Stimulated activated effector memory CD8-positive, alpha-beta T cell treated with anti-CD3 and anti-CD28 coated beads, Interleukin-12 subunit alpha, Interleukin-12 subunit beta, amount 100 ng/mL, for 72 hours (primary cell): Measurements from ENCODE around the gene FBXO15.

ENCODE experiments used
- ATAC-seq: fragments of 150-1000 bp; cut with Tn5 transposase; 2 replicates; pipeline ENCODE4 v1.10.0; 2021
- DNase-seq, 2 donors: peaks; one replicate each; pipeline ENCODE4 v3.0.0; 2021 to 2022; ENCODE audit warnings: low spot score in 2 of 2
- H3K27ac Mint-ChIP-seq: one replicate; pipeline ENCODE4 v1.8.0; 2022; ENCODE audit warnings: mild to moderate bottlenecking, mixed read lengths
- H3K36me3 Mint-ChIP-seq: one replicate; pipeline ENCODE4 v1.8.0; 2022; ENCODE audit warnings: mild to moderate bottlenecking, mixed read lengths
- H3K4me1 Mint-ChIP-seq: one replicate; pipeline ENCODE4 v1.8.0; 2022; ENCODE audit warnings: mixed read lengths
- H3K4me3 Mint-ChIP-seq: one replicate; pipeline ENCODE4 v1.8.0; 2022; ENCODE audit warnings: mild to moderate bottlenecking, mixed read lengths
- H3K9me3 Mint-ChIP-seq: one replicate; pipeline ENCODE4 v1.8.0; 2022; ENCODE audit warnings: mixed read lengths

FBXO15 gene

GRCh38 chr18:74108460-74108859 is 39.2 kb downstream of the FBXO15 start:
- ATAC-seq = no peak
- H3K27ac Mint-ChIP-seq = no peak overlapping the region
- H3K4me3 Mint-ChIP-seq = no peak overlapping the region
- no peaks in the 10 kb centered on the region for H3K4me1 Mint-ChIP-seq
- no peak for DNase-seq
- H3K36me3 Mint-ChIP-seq = no peaks in the 10 kb centered on the region
- H3K9me3 Mint-ChIP-seq = peaks cover 8% of the 10 kb centered on the region

GRCh38 chr18:74097803-74098202 is 49.8 kb downstream of the FBXO15 start:
- no peak for DNase-seq
- H3K9me3 Mint-ChIP-seq = peaks cover 6% of the 10 kb centered on the region
- no peaks in the 10 kb centered on the region for H3K4me1 Mint-ChIP-seq
- no peak overlapping the region for H3K4me3 Mint-ChIP-seq
- ATAC-seq = no peak
- no peak overlapping the region for H3K27ac Mint-ChIP-seq
- H3K36me3 Mint-ChIP-seq = no peaks in the 10 kb centered on the region

GRCh38 chr18:74092922-74093321 is 54.7 kb downstream of the FBXO15 start:
- DNase-seq (no peak), ATAC-seq (no peak)
- Mint-ChIP-seq H3K9me3 (peaks cover 15% of the 10 kb centered on the region), H3K27ac (no peak overlapping the region), H3K36me3 (no peaks in the 10 kb centered on the region), H3K4me1 (no peaks in the 10 kb centered on the region), H3K4me3 (no peak overlapping the region)

- Mint-ChIP-seq H3K4me3 (no peak overlapping the region), H3K9me3 (peaks cover 5% of the 10 kb centered on the region), H3K36me3 (peaks cover 6% of the 10 kb centered on the region), H3K4me1 (peaks cover 15% of the 10 kb centered on the region), H3K27ac (no peak overlapping the region)
- DNase-seq (no peak), ATAC-seq (no peak)
These were observed 63.3 kb downstream of the FBXO15 start for GRCh38 chr18:74084184-74084855.

GRCh38 chr18:74083557-74083952 is 64.1 kb downstream of the FBXO15 start:
- Mint-ChIP-seq H3K4me1 (peaks cover 15% of the 10 kb centered on the region), H3K36me3 (peaks cover 6% of the 10 kb centered on the region), H3K9me3 (no peaks in the 10 kb centered on the region), H3K4me3 (peak overlapping the region; percentile 27), H3K27ac (no peak overlapping the region)
- ATAC-seq = no peak
- no peak for DNase-seq

GRCh38 chr18:74082742-74083556 is 64.7 kb downstream of the FBXO15 start:
- DNase-seq (no peak), ATAC-seq (peak; percentile 54)
- H3K9me3 Mint-ChIP-seq = no peaks in the 10 kb centered on the region
- peaks cover 15% of the 10 kb centered on the region for H3K4me1 Mint-ChIP-seq
- H3K4me3 Mint-ChIP-seq = peak overlapping the region; percentile 27
- peaks cover 6% of the 10 kb centered on the region for H3K36me3 Mint-ChIP-seq
- H3K27ac Mint-ChIP-seq = peak overlapping the region; percentile 46

- H3K4me1 Mint-ChIP-seq = peaks cover 15% of the 10 kb centered on the region
- peak overlapping the region; percentile 46 for H3K27ac Mint-ChIP-seq
- peak; percentile 91 for ATAC-seq
- H3K36me3 Mint-ChIP-seq = peaks cover 6% of the 10 kb centered on the region
- no peaks in the 10 kb centered on the region for H3K9me3 Mint-ChIP-seq
- peak in 1 of 2 donors; percentile 56 for DNase-seq
- H3K4me3 Mint-ChIP-seq = peak overlapping the region; percentile 27
These were observed 65.5 kb downstream of the FBXO15 start for GRCh38 chr18:74081966-74082741.

GRCh38 chr18:74078257-74078656 is 69.4 kb downstream of the FBXO15 start:
- peaks cover 6% of the 10 kb centered on the region for H3K36me3 Mint-ChIP-seq
- no peak for DNase-seq
- no peak overlapping the region for H3K4me3 Mint-ChIP-seq
- no peaks in the 10 kb centered on the region for H3K9me3 Mint-ChIP-seq
- peaks cover 14% of the 10 kb centered on the region for H3K4me1 Mint-ChIP-seq
- H3K27ac Mint-ChIP-seq = no peak overlapping the region
- no peak for ATAC-seq

GRCh38 chr18:74074668-74075564 is 72.7 kb downstream of the FBXO15 start:
- no peak for DNase-seq
- Mint-ChIP-seq H3K36me3 (no peaks in the 10 kb centered on the region), H3K4me3 (no peak overlapping the region)

GRCh38 chr18:74073957-74074667 is 73.5 kb downstream of the FBXO15 start:
- Mint-ChIP-seq H3K27ac (no peak overlapping the region), H3K4me3 (no peak overlapping the region), H3K9me3 (no peaks in the 10 kb centered on the region), H3K4me1 (no peaks in the 10 kb centered on the region), H3K36me3 (no peaks in the 10 kb centered on the region)
- ATAC-seq = no peak
- no peak for DNase-seq

More at GRCh38 chr18:74074668-74075564, 72.7 kb downstream of the FBXO15 start:
- Mint-ChIP-seq H3K4me1 (no peaks in the 10 kb centered on the region), H3K27ac (no peak overlapping the region), H3K9me3 (no peaks in the 10 kb centered on the region)
- ATAC-seq = peak; percentile 20

GRCh38 chr18:74069178-74070050 is 78.2 kb downstream of the FBXO15 start:
- no peaks in the 10 kb centered on the region for H3K9me3 Mint-ChIP-seq
- no peaks in the 10 kb centered on the region for H3K36me3 Mint-ChIP-seq
- H3K27ac Mint-ChIP-seq = no peak overlapping the region
- no peak overlapping the region for H3K4me3 Mint-ChIP-seq
- ATAC-seq (no peak), DNase-seq (no peak)
- H3K4me1 Mint-ChIP-seq = peaks cover 6% of the 10 kb centered on the region

- Mint-ChIP-seq H3K4me1 (peaks cover 6% of the 10 kb centered on the region), H3K27ac (no peak overlapping the region), H3K36me3 (no peaks in the 10 kb centered on the region), H3K9me3 (no peaks in the 10 kb centered on the region), H3K4me3 (no peak overlapping the region)
- DNase-seq (no peak), ATAC-seq (no peak)
These were observed 79.3 kb downstream of the FBXO15 start for GRCh38 chr18:74068296-74068695.

- H3K4me3 Mint-ChIP-seq = no peak overlapping the region
- H3K27ac Mint-ChIP-seq = no peak overlapping the region
- no peaks in the 10 kb centered on the region for H3K9me3 Mint-ChIP-seq
- no peak for ATAC-seq
- H3K36me3 Mint-ChIP-seq = no peaks in the 10 kb centered on the region
- no peak for DNase-seq
- peaks cover 6% of the 10 kb centered on the region for H3K4me1 Mint-ChIP-seq
These were observed 81.6 kb downstream of the FBXO15 start for GRCh38 chr18:74066018-74066417.
